ENCODE data around the gene CTSE. TPM values are rescaled to one million over a fixed set of nuclear protein-coding genes. Genes with fewer than 3 reads are reported as not detected.
"Not testable (repeated sequence)": the region's sequence is repeated elsewhere in the genome, so short reads cannot be mapped to it uniquely, and the experiment has no call there.

CTSE gene
- total RNA-seq, 1 experiment from 2014 or later, result 0.39 TPM

GRCh38 chr1:205998457-205999241 lies 25.0 kb downstream of the CTSE start:
- no peaks in the 10 kb centered on the region for H3K9me3 ChIP-seq (ENCODE audit: low read depth, low read length, poor library complexity, severe bottlenecking)
- intact Hi-C loops (cut with micrococcal nuclease; ENCODE audit: unreplicated experiment), result no loop called here
- no peak overlapping the region for H3K4me3 ChIP-seq (ENCODE audit: low read depth, low read length, poor library complexity, severe bottlenecking)
- DNase-seq (ENCODE audit: low spot score), result no peak
- H3K36me3 ChIP-seq (ENCODE audit: insufficient read depth, low read length, poor library complexity, severe bottlenecking), result no peaks in the 10 kb centered on the region
- no peak for TF ChIP-seq CTCF (conservative IDR thresholded peaks at IDR 0.05; ENCODE audit: low read depth, low read length)
- peaks cover 4% of the 10 kb centered on the region for H3K4me1 ChIP-seq (ENCODE audit: insufficient read depth, low read length, poor library complexity, severe bottlenecking)
- H3K27me3 ChIP-seq (replicated peaks; ENCODE audit: insufficient read depth, low read depth, low read length, poor library complexity), result no peaks in the 10 kb centered on the region
- H3K27ac ChIP-seq (ENCODE audit: low read depth, low read length, poor library complexity, severe bottlenecking), result no peak overlapping the region
- BruUV-seq (replicated peaks), result no TSS peak
- ChIA-PET CTCF (interaction anchor here (0.6 kb wide), 1 partner anchor 341 kb away, joined by 7 read pairs; no protein-coding TSS in a partner anchor), POLR2A (ENCODE audit: low non-redundant PET) (no interaction called here)

DNA sequence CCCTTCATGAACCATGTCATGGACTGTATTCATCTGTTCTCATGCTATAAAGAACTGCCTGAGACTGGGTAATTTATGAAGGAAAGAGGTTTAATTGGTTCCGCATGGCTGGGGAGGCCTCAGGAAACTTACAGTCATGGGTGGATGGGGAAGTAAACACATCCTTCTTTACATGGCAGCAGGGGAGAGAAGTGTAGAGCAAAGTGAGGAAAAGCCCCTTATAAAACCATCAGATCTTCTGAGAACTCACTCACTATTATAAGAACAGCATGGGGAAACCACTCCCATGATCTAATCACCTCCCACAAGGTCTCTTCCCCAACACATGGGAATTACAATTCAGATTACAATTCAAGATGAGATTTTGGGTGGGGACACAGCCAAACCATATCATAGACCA lies 27.1 kb downstream of the CTSE start:
- BruUV-seq (replicated peaks), result not testable (repeated sequence)

DNA sequence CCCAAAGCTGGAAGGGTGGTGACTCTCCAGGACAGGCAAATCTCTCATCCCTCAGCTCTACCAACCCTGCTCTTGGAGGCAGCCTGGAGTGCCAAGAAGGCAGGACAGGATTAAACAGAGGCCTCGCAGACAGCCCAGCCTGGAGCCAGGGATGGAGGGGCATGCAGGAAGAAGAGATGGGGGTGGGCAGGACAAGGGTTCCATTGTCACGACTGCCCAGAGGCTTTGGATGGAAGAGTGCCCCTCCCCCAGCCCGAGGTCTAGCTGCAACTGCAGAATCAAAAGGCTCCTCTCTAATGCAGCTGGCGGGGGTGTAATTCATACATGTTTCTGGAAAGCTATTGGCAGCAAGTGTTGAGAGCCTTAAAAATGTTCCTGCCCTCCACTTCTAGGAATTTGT lies 29.3 kb downstream of the CTSE start:
- intact Hi-C loops (cut with micrococcal nuclease; ENCODE audit: unreplicated experiment), result no loop called here
- ChIA-PET CTCF (interaction anchor here (0.8 kb wide), 1 partner anchor 17 kb away, joined by 3 read pairs; no protein-coding TSS in a partner anchor), POLR2A (ENCODE audit: low non-redundant PET) (no interaction called here)
- DNase-seq (ENCODE audit: low spot score), result no peak
- Histone ChIP-seq H3K9me3 (ENCODE audit: low read depth, low read length, poor library complexity, severe bottlenecking) (no peaks in the 10 kb centered on the region), H3K27ac (ENCODE audit: low read depth, low read length, poor library complexity, severe bottlenecking) (no peak overlapping the region), H3K4me1 (ENCODE audit: insufficient read depth, low read length, poor library complexity, severe bottlenecking) (no peaks in the 10 kb centered on the region), H3K36me3 (ENCODE audit: insufficient read depth, low read length, poor library complexity, severe bottlenecking) (no peaks in the 10 kb centered on the region), H3K4me3 (ENCODE audit: low read depth, low read length, poor library complexity, severe bottlenecking) (no peak overlapping the region), H3K27me3 (replicated peaks; ENCODE audit: insufficient read depth, low read depth, low read length, poor library complexity) (no peaks in the 10 kb centered on the region)
- BruUV-seq (replicated peaks), result no TSS peak
- no peak for TF ChIP-seq EZH2 (IDR thresholded peaks at IDR 0.05; ENCODE audit: borderline replicate concordance, low read depth, low read length, poor library complexity, severe bottlenecking)

More for the DNA sequence above, 27.1 kb downstream of the CTSE start:
- H3K9me3 ChIP-seq (ENCODE audit: low read depth, low read length, poor library complexity, severe bottlenecking); intact Hi-C loops (cut with micrococcal nuclease; ENCODE audit: unreplicated experiment); H3K27me3 ChIP-seq (replicated peaks; ENCODE audit: insufficient read depth, low read depth, low read length, poor library complexity); DNase-seq (ENCODE audit: low spot score); H3K36me3 ChIP-seq (ENCODE audit: insufficient read depth, low read length, poor library complexity, severe bottlenecking); H3K27ac ChIP-seq (ENCODE audit: low read depth, low read length, poor library complexity, severe bottlenecking); CTCF ChIA-PET; POLR2A ChIA-PET (ENCODE audit: low non-redundant PET); H3K4me3 ChIP-seq (ENCODE audit: low read depth, low read length, poor library complexity, severe bottlenecking); H3K4me1 ChIP-seq (ENCODE audit: insufficient read depth, low read length, poor library complexity, severe bottlenecking): not testable (repeated sequence)

GRCh38 chr1:205993068-205993467 lies 30.6 kb downstream of the CTSE start:
- no peak for TF ChIP-seq EZH2 (IDR thresholded peaks at IDR 0.05; ENCODE audit: borderline replicate concordance, low read depth, low read length, poor library complexity, severe bottlenecking)
- TF ChIP-seq CTCF (conservative IDR thresholded peaks at IDR 0.05; ENCODE audit: low read depth, low read length), result no peak
- intact Hi-C loops (cut with micrococcal nuclease; ENCODE audit: unreplicated experiment), result no loop called here

More at GRCh38 chr1:205993068-205993467, 30.6 kb downstream of the CTSE start:
- Histone ChIP-seq H3K4me1 (ENCODE audit: insufficient read depth, low read length, poor library complexity, severe bottlenecking) (no peaks in the 10 kb centered on the region), H3K27ac (ENCODE audit: low read depth, low read length, poor library complexity, severe bottlenecking) (no peak overlapping the region), H3K4me3 (ENCODE audit: low read depth, low read length, poor library complexity, severe bottlenecking) (no peak overlapping the region), H3K27me3 (replicated peaks; ENCODE audit: insufficient read depth, low read depth, low read length, poor library complexity) (no peaks in the 10 kb centered on the region), H3K9me3 (ENCODE audit: low read depth, low read length, poor library complexity, severe bottlenecking) (no peaks in the 10 kb centered on the region), H3K36me3 (ENCODE audit: insufficient read depth, low read length, poor library complexity, severe bottlenecking) (no peaks in the 10 kb centered on the region)
- POLR2A ChIA-PET (ENCODE audit: low non-redundant PET), result no interaction called here
- CTCF ChIA-PET, result interaction anchor here (1.9 kb wide), 1 partner anchor 16 kb away, joined by 7 read pairs; no protein-coding TSS in a partner anchor
- BruUV-seq (replicated peaks), result no TSS peak
- DNase-seq (ENCODE audit: low spot score), result no peak

Measured in A673 (cell line).